Caco-2 (cell line): Measurements from ENCODE around the gene CYP2W1. TPM values are rescaled to one million over a fixed set of nuclear protein-coding genes. Genes with fewer than 3 reads are reported as not detected.
A peak's percentile ranks its signal among the peaks of the same experiment; 100 is the strongest.

Experiments
- BruUV-seq: library from RNA; stranded (reverse); fragments of 400-500 nt; replicated peaks from 2 replicates; lab custom pipeline; 2021; lab: Mats Ljungman, UMichigan
- CTCF ChIA-PET: fragments of 300-600 bp; sonication (Branson Sonifier 250); formaldehyde crosslinking; loops from one replicate; lab custom pipeline; 2022; ENCODE audit warnings: antibody characterized with exemption; lab: Charles Lee
- POLR2A ChIA-PET: fragments of 300-600 bp; sonication (Branson Sonifier 250); formaldehyde crosslinking; loops from one replicate; lab custom pipeline; 2022; ENCODE audit warnings: antibody characterized with exemption; lab: Charles Lee
- DNase-seq, 2 experiments: peaks; one replicate each; pipeline versions ENCODE4 v3.0.0 to v3.0.0-alpha.2; 2020 to 2022
- H3K27me3 ChIP-seq: replicated peaks from 2 replicates; pipeline ENCODE4 v1.6.0; 2011; ENCODE audit warnings: low read length; ENCODE audit not compliant: control insufficient read depth, insufficient read depth
- H3K36me3 ChIP-seq: 2 replicates; pipeline ENCODE4 v1.5.1; 2011; ENCODE audit warnings: low read length; ENCODE audit not compliant: control insufficient read depth, insufficient read depth
- H3K4me1 ChIP-seq: fragments of 250-450 bp; sonication (Bioruptor Pico); 2 replicates; pipeline ENCODE4 v1.5.1; 2020; ENCODE audit warnings: mild to moderate bottlenecking
- H3K4me3 ChIP-seq: 2 replicates; pipeline ENCODE4 v1.5.1; 2011; ENCODE audit warnings: low read depth, mild to moderate bottlenecking, control low read depth, low read length
- H3K9me3 ChIP-seq: fragments of 250-450 bp; sonication (Bioruptor Pico); 2 replicates; pipeline ENCODE4 v1.5.1; 2020; ENCODE audit warnings: mild to moderate bottlenecking, moderate library complexity
- H3K27ac Mint-ChIP-seq: one replicate; pipeline ENCODE4 v1.8.0; 2022; ENCODE audit warnings: mixed read lengths; ENCODE audit not compliant: unreplicated experiment
- H3K27me3 Mint-ChIP-seq: one replicate; pipeline ENCODE4 v1.8.0; 2022; ENCODE audit warnings: mixed read lengths; ENCODE audit not compliant: insufficient read depth, unreplicated experiment
- H3K36me3 Mint-ChIP-seq: one replicate; pipeline ENCODE4 v1.8.0; 2022; ENCODE audit warnings: mild to moderate bottlenecking, mixed read lengths; ENCODE audit not compliant: insufficient read depth, unreplicated experiment
- H3K4me1 Mint-ChIP-seq: one replicate; pipeline ENCODE4 v1.8.0; 2022; ENCODE audit warnings: low read depth, mixed read lengths; ENCODE audit not compliant: unreplicated experiment
- H3K4me3 Mint-ChIP-seq: one replicate; pipeline ENCODE4 v1.8.0; 2022; ENCODE audit warnings: mild to moderate bottlenecking, moderate library complexity, mixed read lengths; ENCODE audit not compliant: unreplicated experiment
- H3K9me3 Mint-ChIP-seq: one replicate; pipeline ENCODE4 v1.8.0; 2022; ENCODE audit warnings: mixed read lengths; ENCODE audit not compliant: unreplicated experiment
- intact Hi-C: fragments of 100-400 bp; cut with micrococcal nuclease; formaldehyde crosslinking; loops from one replicate; pipeline ENCODE4 v1.10.0; 2022; ENCODE audit not compliant: unreplicated experiment
- total RNA-seq: library from RNA; stranded (reverse); gene quantifications from 2 replicates; pipeline ENCODE4 v1.2.3, GENCODE V29; 2022
- TF ChIP-seq, protein P1 (sequence below), 2 experiments: fragments of 200-600 bp in 1 of 2; IDR thresholded peaks; 1 replicate in 1 of 2; 2 replicates in 1 of 2; pipeline versions ENCODE4 v1.5.1 to v1.8.0; 2011 to 2022; ENCODE audit warnings: antibody characterized with exemption in 1 of 2, control low read depth in 1 of 2, inconsistent platforms in 1 of 2, low read depth in 1 of 2, low read length in 1 of 2, mild to moderate bottlenecking in 1 of 2, moderate library complexity in 1 of 2; ENCODE audit not compliant: insufficient read depth in 1 of 2, severe bottlenecking in 1 of 2, unreplicated experiment in 1 of 2

Gene CYP2W1
- total RNA-seq, 1 experiment from 2014 or later, result 24.0 TPM

GRCh38 chr7:946256-946996, 36.6 kb upstream of the CYP2W1 start:
- ChIA-PET POLR2A (interaction anchor here (0.8 to 1.5 kb wide), 2 partner anchors 29 to 31 kb away, joined by 6 to 12 read pairs; partner anchors contain the start of gene COX19), CTCF (interaction anchor here (1.9 kb wide), 1 partner anchor 47 kb away, joined by 5 read pairs; no protein-coding TSS in a partner anchor)
- peak overlapping the region; percentile 82 for H3K27ac Mint-ChIP-seq
- no peaks in the 10 kb centered on the region for H3K27me3 Mint-ChIP-seq
- TSS peak; percentile 87 for BruUV-seq
- no peaks in the 10 kb centered on the region for H3K27me3 ChIP-seq
- H3K36me3 Mint-ChIP-seq, result peaks cover 30% of the 10 kb centered on the region
- no peaks in the 10 kb centered on the region for H3K4me1 Mint-ChIP-seq
- H3K4me3 ChIP-seq, result peak overlapping the region; percentile 25
- 0 out of 2 replicates have a peak, but pooled peaks cover under 1% of the 10 kb centered on the region for H3K9me3 ChIP-seq
- TF ChIP-seq, protein P1, sequence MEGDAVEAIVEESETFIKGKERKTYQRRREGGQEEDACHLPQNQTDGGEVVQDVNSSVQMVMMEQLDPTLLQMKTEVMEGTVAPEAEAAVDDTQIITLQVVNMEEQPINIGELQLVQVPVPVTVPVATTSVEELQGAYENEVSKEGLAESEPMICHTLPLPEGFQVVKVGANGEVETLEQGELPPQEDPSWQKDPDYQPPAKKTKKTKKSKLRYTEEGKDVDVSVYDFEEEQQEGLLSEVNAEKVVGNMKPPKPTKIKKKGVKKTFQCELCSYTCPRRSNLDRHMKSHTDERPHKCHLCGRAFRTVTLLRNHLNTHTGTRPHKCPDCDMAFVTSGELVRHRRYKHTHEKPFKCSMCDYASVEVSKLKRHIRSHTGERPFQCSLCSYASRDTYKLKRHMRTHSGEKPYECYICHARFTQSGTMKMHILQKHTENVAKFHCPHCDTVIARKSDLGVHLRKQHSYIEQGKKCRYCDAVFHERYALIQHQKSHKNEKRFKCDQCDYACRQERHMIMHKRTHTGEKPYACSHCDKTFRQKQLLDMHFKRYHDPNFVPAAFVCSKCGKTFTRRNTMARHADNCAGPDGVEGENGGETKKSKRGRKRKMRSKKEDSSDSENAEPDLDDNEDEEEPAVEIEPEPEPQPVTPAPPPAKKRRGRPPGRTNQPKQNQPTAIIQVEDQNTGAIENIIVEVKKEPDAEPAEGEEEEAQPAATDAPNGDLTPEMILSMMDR (IDR thresholded peaks at IDR 0.05; ENCODE audit: insufficient read depth in 1 of 2, low read depth in 1 of 2, low read length in 1 of 2, severe bottlenecking in 1 of 2, unreplicated experiment in 1 of 2), result no peak
- peaks cover 33% of the 10 kb centered on the region for H3K4me1 ChIP-seq
- H3K9me3 Mint-ChIP-seq, result peaks cover 8% of the 10 kb centered on the region
- peak; percentile 69 to 74 for DNase-seq
- intact Hi-C loops, result loop anchor here (1.0 to 5.0 kb wide), 2 partner anchors 31 to 34 kb away; no protein-coding TSS in a partner anchor
- peak overlapping the region; percentile 54 for H3K4me3 Mint-ChIP-seq
- no peaks in the 10 kb centered on the region for H3K36me3 ChIP-seq

DNA sequence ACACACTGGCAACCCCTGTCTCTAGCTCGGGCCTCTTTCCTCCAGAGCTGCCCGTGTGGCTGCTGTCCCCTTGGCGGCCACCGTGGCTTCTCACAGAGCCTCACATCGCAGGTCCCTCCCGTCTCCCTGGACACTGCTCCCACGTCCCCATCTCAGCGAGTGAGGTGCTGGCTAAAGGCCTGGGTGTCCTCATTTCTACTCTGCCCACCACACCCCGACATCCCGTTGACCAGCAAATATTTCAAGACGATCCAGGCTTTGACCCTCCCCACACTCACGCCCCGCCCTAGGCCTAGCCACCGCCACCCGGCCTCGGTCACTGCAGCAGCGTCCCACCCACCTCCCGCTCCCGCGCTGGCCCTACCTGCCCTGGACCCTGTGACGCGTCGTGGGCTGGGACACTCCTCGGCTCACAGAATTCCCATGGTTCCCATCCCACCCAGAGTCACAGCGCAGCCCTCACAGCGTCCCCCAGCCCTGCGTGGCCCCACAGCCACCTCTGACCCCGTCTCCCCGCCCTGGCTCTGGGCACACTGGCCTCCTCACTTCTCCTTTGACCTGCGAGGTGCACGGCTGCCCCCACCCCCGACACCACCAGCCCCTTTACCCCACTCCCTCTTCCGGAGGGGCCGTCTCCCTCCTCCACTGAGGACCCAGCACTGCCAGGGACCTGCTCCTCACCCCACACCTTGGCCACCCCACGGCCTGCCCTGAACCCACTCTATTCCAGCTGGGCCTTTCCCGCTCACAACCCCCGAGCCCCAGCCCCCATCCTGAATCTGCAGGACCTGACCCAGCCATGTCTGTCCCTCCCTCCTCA, 35.4 kb upstream of the CYP2W1 start:
- intact Hi-C loops, result loop anchor here (5.0 kb wide), 1 partner anchor 35 kb away; no protein-coding TSS in a partner anchor
- peaks cover 30% of the 10 kb centered on the region for H3K36me3 Mint-ChIP-seq
- Histone ChIP-seq H3K9me3 (no peaks in the 10 kb centered on the region), H3K4me3 (no peak overlapping the region), H3K27me3 (no peaks in the 10 kb centered on the region), H3K4me1 (peaks cover 35% of the 10 kb centered on the region), H3K36me3 (no peaks in the 10 kb centered on the region)
- no peaks in the 10 kb centered on the region for H3K9me3 Mint-ChIP-seq
- ChIA-PET CTCF (interaction anchor here (0.5 kb wide), 1 partner anchor 25 kb away, joined by 3 read pairs; no protein-coding TSS in a partner anchor), POLR2A (no interaction called here)
- TF ChIP-seq, protein P1 (IDR thresholded peaks at IDR 0.05; ENCODE audit: insufficient read depth in 1 of 2, low read depth in 1 of 2, low read length in 1 of 2, severe bottlenecking in 1 of 2, unreplicated experiment in 1 of 2), result no peak
- H3K27me3 Mint-ChIP-seq, result no peaks in the 10 kb centered on the region
- no TSS peak for BruUV-seq
- H3K4me1 Mint-ChIP-seq, result no peaks in the 10 kb centered on the region
- DNase-seq, result no peak
- peak overlapping the region; percentile 29 for H3K4me3 Mint-ChIP-seq
- H3K27ac Mint-ChIP-seq, result peak overlapping the region; percentile 48
